Osteocyte (in vitro differentiated cells): Measurements from ENCODE around the gene RBM23. TPM values are rescaled to one million over a fixed set of nuclear protein-coding genes. Genes with fewer than 3 reads are reported as not detected.

Experiments used
- DNase-seq: peaks from one replicate; pipeline ENCODE4 v3.0.0; 2021; ENCODE audit warnings: mixed read lengths; ENCODE audit not compliant: unreplicated experiment; ENCODE audit errors: extremely low spot score
- H3K27ac Mint-ChIP-seq: one replicate; pipeline ENCODE4 v1.8.0; 2021; ENCODE audit warnings: mild to moderate bottlenecking, mixed read lengths; ENCODE audit not compliant: unreplicated experiment
- H3K27me3 Mint-ChIP-seq: one replicate; pipeline ENCODE4 v1.8.0; 2021; ENCODE audit warnings: mixed read lengths; ENCODE audit not compliant: unreplicated experiment
- H3K36me3 Mint-ChIP-seq: one replicate; pipeline ENCODE4 v1.8.0; 2021; ENCODE audit warnings: mixed read lengths; ENCODE audit not compliant: unreplicated experiment
- H3K4me1 Mint-ChIP-seq: one replicate; pipeline ENCODE4 v1.8.0; 2021; ENCODE audit warnings: mixed read lengths; ENCODE audit not compliant: unreplicated experiment
- H3K4me3 Mint-ChIP-seq: one replicate; pipeline ENCODE4 v1.8.0; 2021; ENCODE audit warnings: mild to moderate bottlenecking, moderate library complexity, mixed read lengths; ENCODE audit not compliant: unreplicated experiment
- H3K9me3 Mint-ChIP-seq: one replicate; pipeline ENCODE4 v1.8.0; 2021; ENCODE audit warnings: mixed read lengths; ENCODE audit not compliant: unreplicated experiment
- total RNA-seq: library from RNA; stranded (reverse); gene quantifications from 2 replicates; pipeline ENCODE4 v1.2.1, GENCODE V29; 2021
- TF ChIP-seq, protein P1 (sequence below): fragments of 200-600 bp; sonication (generic); IDR thresholded peaks from 2 replicates; pipeline ENCODE4 v1.5.0; 2021; ENCODE audit warnings: antibody characterized with exemption, mild to moderate bottlenecking, moderate library complexity

Gene RBM23
- total RNA-seq, 1 donor from 2014 or later = 93.3 TPM

DNA sequence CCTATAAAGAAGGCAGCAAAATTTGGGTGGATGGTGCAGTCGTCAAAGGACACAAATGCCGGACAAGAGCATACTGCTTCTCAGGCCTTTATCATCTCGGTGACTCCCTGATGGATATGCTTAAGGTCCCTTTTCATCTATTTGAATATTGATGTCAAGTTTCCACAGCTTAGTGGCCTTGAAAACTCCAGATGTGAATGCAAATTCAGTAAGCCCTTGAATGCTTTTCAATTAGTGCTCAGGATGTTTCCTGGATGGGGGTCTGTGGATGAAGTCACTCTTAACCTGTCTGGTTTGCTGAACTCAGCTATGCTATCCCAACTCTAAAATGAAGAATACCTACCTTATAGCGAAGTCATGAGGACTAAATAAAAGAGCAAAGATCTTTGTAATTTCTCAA, 25.2 kb downstream of the RBM23 start:
- no peak for DNase-seq
- no peaks in the 10 kb centered on the region for H3K27me3 Mint-ChIP-seq
- no peak overlapping the region for H3K4me3 Mint-ChIP-seq
- H3K36me3 Mint-ChIP-seq = peaks cover 2% of the 10 kb centered on the region
- no peak overlapping the region for H3K27ac Mint-ChIP-seq
- TF ChIP-seq, protein P1, sequence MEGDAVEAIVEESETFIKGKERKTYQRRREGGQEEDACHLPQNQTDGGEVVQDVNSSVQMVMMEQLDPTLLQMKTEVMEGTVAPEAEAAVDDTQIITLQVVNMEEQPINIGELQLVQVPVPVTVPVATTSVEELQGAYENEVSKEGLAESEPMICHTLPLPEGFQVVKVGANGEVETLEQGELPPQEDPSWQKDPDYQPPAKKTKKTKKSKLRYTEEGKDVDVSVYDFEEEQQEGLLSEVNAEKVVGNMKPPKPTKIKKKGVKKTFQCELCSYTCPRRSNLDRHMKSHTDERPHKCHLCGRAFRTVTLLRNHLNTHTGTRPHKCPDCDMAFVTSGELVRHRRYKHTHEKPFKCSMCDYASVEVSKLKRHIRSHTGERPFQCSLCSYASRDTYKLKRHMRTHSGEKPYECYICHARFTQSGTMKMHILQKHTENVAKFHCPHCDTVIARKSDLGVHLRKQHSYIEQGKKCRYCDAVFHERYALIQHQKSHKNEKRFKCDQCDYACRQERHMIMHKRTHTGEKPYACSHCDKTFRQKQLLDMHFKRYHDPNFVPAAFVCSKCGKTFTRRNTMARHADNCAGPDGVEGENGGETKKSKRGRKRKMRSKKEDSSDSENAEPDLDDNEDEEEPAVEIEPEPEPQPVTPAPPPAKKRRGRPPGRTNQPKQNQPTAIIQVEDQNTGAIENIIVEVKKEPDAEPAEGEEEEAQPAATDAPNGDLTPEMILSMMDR = no peak
- H3K9me3 Mint-ChIP-seq = no peaks in the 10 kb centered on the region
- peaks cover 9% of the 10 kb centered on the region for H3K4me1 Mint-ChIP-seq

DNA sequence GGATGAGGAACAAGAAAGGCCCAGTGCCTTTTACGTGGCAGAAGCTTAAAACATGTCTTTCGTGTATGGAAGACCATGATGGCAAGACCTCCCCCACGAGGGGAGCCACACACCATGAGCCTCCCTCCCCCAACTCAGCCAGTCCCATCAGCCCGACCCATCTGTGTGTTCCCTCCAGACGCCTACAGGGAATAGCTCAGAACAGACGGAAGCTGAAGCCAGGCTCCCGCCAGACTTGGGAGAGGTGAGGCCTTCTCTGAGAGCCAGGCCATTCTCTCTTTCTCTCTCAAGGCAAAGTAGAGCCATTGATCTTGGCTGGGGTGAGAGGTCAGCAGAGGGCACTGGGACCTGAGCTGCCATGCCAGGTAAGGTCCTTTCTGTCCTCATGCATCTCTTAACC, 26.5 kb downstream of the RBM23 start:
- no peaks in the 10 kb centered on the region for H3K9me3 Mint-ChIP-seq
- H3K36me3 Mint-ChIP-seq = peaks cover 2% of the 10 kb centered on the region
- TF ChIP-seq, protein P1 = no peak
- DNase-seq = no peak
- no peak overlapping the region for H3K4me3 Mint-ChIP-seq
- H3K4me1 Mint-ChIP-seq = peaks cover 5% of the 10 kb centered on the region
- H3K27me3 Mint-ChIP-seq = no peaks in the 10 kb centered on the region
- no peak overlapping the region for H3K27ac Mint-ChIP-seq

DNA sequence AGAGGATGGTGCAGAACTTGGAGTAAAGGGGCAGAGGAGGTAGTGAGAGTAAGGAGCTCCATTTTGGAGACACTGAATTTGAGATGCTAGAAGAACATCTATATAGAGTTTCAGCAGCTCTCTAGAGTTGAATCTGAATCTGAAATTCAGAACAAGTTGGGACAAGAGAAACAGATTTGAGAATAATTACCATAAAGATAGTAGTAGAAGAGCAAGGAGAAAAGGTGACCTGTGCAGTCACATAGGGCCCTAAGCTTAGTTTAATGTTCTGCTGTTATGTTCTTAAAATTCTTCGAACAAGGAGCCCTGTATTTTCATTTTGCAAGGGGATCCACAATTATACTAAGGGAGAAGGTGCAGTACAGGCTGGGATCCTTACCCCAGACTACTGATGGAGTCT, 28.5 kb downstream of the RBM23 start:
- Mint-ChIP-seq H3K36me3 (peaks cover 2% of the 10 kb centered on the region), H3K9me3 (no peaks in the 10 kb centered on the region), H3K27me3 (no peaks in the 10 kb centered on the region), H3K27ac (no peak overlapping the region), H3K4me3 (no peak overlapping the region), H3K4me1 (peaks cover 15% of the 10 kb centered on the region)
- DNase-seq = no peak
- TF ChIP-seq, protein P1 = no peak

DNA sequence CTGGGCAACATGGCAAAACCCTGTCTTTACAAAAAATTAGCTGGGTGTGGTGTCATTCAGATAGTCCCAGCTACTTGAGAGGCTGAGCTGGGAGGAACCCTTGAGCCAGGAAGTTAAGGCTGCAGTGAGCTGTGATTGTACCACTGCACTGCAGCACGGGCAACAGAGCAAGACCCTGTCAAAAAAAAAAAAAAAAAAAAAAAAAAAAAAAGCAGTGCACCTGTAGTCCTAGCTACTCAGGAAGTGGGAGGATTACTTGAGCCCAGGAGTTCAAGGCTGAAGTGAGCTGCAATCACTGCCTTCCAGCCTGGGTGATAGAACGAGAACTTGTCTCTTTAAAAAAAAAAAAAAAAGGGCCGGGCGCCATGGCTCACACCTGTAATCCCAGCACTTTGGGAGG, 30.3 kb downstream of the RBM23 start:
- Mint-ChIP-seq H3K4me3 (no peak overlapping the region), H3K9me3 (no peaks in the 10 kb centered on the region), H3K4me1 (peaks cover 15% of the 10 kb centered on the region), H3K27me3 (no peaks in the 10 kb centered on the region), H3K27ac (no peak overlapping the region), H3K36me3 (peaks cover 2% of the 10 kb centered on the region)
- no peak for DNase-seq
- TF ChIP-seq, protein P1 = no peak

DNA sequence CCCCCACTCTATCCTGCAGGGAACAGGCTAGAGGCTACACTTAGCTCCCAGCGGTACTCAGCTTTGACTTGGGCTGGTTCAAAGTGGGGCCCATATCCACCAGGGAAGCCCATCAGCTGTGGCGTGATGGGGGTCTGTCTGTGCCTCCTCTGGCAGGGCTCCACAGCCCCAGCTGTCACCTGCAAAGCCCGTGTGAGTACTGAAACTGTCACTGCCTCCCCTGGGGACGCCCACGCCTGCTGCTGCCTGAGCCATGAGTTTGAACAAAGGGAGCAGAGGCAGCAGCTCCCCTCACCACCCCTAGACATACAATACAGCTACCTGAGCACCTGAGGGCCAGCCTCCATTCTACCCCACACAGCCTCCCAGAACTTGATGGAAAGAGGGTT, 31.0 kb downstream of the RBM23 start:
- DNase-seq = no peak
- Mint-ChIP-seq H3K4me3 (peak overlapping the region; percentile 26), H3K27me3 (no peaks in the 10 kb centered on the region), H3K27ac (no peak overlapping the region), H3K4me1 (peaks cover 15% of the 10 kb centered on the region), H3K9me3 (no peaks in the 10 kb centered on the region), H3K36me3 (peaks cover 2% of the 10 kb centered on the region)
- TF ChIP-seq, protein P1 = no peak
